Measurements from ENCODE around the gene ISOC2.

GRCh38 chr19:55465460-55466240 lies 4.2 kb upstream of the ISOC2 start:
- no peak for TF ChIP-seq CTCF (conservative IDR thresholded peaks at IDR 0.05; ENCODE audit: low read depth, low read length)
- TF ChIP-seq EZH2 (IDR thresholded peaks at IDR 0.05; ENCODE audit: low read length, unreplicated experiment), result no peak
- TF ChIP-seq EZH2phosphoT487 (IDR thresholded peaks at IDR 0.05; ENCODE audit: borderline replicate concordance, low read length), result no peak

All from PC-3 (cell line).